DMS53 (cell line): Measurements from ENCODE around the gene TNRC18.
"Not testable (repeated sequence)": the region's sequence is repeated elsewhere in the genome, so short reads cannot be mapped to it uniquely, and the experiment has no call there.

Experiments used
- DNase-seq: peaks from one replicate; lab custom pipeline; 2025; lab: John Stamatoyannopoulos, UW

TNRC18 gene

DNA sequence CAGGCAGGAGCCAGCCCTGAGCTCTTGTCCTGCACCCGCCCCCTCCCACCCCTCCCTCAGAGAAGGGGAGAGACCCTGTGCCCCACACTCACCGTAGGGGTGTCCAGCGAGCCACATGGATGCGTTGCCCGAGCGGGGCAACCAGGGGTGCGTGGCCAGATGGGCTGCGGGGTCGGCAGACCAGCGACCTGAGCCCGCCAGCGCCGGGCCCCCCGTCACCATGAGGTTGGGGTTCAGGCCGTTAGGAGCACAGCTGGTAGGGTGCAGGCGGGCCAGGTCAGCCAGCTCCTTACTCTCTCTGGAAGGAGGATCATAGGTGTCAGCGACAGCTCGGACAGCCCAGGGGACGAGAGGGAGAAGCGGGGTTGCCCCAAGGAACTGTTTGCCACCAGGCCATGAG lies 46.4 kb downstream of the TNRC18 start:
- no peak for DNase-seq

DNA sequence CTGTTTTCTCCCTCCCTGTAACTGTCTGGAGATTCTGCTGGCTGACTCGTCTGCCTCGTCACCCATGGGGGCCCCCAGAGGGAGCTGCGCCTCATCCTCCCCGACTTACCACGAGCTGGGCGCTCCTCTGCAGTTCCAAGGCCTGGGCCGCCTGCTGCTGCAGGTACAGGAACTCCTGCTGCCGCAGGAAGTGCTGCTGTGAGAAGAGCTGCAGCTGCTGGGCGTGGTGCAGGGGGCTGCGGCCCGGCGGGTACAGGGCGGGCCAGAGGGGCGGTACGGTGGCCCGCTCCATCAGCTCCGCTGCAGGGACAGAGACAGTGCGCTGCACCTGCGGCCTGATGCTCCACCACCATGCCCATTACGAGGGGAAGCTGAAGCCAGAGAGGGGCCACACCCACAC lies 47.7 kb downstream of the TNRC18 start:
- DNase-seq, result no peak

DNA sequence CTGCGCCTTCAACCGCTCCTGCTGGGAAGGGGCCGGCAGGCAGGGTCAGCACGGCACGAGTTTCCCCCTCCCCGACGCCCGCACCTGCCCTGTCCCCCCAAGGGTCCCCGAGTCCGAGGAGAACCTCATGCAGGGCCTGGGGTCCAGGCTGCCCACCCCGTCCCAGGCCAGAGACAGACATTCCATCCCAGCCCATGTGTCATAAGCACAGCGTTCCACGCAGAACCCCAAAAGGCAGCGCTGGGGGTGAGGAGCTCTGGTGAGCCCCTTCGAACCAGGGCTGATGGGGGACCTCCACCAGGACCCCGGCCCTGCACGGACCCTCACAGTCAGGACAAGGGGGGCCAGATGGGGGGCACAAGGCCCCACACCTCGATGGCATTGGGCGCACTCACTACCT lies 49.2 kb downstream of the TNRC18 start:
- DNase-seq, result no peak

DNA sequence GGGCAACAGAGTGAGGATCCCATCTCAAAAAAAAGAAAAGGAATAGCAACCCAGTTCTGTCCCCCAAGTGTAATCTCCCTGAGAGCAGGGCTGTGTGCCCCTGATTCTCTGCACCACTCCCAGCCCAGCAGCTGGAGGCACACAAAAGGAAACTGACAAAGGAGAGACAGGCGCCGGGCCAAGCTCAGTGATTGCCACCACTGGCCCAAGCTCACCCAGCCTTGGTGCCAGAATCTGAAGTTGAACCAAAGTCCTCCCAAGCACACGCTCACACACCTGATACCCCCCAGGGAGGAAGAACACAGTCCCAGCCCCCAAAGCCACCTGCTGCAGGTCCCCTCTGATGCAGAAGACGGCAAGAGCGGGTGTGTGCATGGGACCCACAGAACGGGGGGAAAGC lies 50.3 kb downstream of the TNRC18 start:
- DNase-seq, result no peak

DNA sequence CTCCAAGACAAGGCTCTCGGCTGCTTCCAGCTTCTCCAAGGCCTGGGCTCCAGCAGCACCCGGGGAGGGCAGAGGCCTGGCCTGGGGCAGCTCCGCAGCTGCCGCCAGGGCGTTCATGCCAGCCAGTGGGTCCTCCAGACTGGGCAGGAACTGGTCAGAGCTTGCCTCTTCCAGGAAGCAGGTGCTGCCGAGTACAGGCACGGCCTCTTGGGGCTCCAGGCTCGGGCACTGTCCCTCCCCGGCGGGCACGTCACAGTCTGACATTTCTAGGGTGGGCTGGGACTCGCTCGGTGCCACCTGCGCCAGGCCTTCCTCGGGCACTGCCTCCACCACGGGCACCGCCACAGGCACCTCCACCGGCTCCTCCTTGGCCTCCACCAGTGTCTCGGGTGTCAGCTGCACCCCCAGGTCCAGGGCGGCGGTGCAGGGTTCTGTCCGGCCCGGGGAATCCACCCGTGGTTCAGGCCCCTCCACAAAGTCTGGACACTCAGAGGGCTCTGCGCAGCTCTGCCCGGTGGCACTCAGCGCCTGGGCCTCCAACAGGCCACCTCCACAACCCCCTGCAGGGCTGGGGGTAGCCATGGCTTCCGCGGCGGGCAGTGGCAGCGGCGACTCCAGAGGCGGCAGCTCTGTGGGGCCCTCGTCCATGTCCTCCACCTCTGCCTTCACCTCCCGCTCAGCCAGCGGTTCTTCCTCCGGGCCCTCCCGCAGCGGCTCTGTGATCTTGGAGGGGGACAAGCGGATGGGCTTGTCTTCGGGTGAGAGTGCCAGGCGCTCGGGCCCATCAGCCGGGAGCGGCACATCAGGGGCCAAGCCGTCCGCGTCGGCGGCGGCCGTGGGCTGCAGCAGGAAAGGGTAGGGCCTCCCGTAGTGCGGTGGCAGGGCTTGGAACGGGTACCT lies 52.9 kb downstream of the TNRC18 start:
- no peak for DNase-seq

DNA sequence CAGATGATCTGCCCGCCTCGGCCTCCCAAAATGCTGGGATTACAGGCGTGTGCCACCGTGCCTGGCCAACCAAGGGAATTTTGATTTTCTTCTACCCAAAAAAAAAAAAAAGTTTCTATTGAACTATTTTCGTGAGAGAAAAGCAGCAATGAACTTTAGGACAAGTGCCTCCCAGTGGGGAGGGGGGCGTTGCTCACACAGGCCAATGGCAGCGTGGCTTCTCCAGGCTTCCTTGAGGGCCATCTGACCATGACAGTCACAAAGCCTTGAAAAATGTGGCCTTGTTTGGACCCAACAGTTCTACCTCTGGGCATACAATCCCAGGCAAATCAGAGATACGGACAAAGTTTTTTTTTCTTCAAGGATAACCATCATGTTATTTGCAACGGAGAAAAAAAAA lies 56.0 kb downstream of the TNRC18 start:
- no peak for DNase-seq

DNA sequence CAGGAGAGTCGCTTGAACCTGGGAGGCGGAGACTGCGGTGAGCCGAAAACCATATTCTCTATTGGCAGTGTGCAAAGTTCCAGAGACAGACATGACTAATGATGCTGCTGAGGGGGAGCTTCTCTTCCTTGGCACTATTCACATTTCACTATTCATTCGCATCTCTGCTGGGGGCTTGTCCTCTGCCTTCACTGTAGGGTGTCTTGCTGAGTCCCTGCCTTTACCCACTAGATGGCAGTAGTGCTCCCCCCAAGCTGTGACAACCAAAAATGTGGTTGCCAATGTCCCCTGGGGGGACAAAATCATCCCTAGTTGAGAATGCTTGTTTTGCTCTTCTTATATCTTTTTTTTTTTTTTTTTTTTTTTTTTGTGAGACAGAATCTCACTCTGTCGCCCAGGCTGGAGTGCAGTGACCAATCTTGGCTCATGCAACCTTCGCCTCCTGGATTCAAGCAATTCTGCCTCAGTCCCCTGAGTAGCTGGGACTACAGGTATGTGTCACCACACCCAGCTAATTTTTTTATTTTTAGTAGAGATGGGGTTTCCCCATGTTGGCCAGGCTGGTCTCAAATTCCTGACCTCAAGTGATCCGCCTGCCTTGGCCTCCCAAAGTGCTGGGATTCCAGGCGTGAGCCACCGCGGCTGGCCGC lies 57.5 kb downstream of the TNRC18 start:
- peak; percentile 82 for DNase-seq

DNA sequence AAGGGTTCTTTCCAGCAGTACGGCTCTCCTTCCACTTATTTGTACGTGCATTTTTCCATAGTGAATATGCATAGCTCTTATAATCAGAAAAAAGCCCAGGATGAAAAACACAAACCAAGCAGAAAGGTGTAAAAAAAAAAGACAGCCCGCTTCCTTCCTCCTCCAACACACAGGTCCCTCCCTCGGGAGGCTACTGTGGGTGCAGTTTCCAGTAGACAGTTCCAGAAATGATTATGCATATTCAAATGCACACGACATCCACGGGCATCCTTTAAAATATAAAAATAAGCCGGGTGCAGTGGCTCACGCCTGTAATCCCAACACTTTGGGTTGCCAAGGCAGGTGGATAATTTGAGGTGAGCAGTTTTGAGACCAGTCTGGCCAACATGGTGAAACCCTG lies 59.9 kb downstream of the TNRC18 start:
- no peak for DNase-seq

DNA sequence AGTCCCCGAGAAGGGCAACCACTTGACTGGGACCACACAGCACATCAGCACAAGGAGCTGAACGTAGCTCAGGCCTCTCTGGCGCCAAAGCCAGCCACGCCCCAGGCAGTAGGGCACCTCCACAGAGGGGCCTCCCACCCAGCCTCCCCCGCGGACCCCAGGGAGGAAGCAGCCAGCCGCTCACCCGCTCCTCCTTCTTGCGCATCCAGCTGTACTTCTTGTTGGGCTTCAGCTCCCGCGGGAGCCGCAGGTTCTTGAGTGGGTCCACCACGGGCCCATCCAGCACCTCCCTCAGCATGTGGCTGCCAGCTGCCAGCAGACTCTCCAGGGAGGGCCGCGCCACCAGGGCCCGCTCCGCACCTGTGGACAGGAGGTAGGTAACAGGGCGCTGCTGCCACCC lies 61.2 kb downstream of the TNRC18 start:
- DNase-seq, result no peak

DNA sequence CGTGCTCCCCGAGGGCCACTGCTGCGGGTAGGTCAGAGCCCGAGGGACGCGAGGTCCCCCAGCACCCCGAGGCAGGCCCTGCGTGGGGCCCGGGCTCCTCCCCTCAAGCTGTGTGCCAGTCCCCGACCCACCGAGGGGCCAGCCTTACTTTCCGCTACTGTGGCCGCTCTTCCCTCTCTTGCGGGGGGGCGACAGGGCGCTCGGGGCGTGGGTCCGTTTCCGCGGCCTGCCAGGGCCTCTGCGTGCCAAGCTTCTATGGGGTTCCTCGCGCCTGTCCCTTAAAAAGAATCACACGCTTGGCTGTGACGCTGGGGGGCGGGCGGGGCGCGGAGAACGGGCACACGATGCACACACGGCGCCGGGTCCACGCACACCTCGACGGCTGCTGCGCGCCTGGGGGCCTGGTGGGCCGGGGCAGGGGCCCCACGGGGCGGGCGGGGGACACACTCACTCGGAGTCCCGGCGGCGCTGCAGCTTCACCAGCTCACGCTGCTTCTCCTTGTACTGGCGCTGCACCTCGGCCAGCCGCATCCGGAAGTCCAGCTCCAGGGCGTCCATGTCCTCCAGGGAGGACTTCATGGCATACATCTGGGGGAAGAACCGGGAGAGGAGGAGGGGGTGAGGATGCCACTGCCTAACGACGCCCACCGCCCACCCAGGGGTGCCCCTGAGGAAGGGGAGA lies 62.0 kb downstream of the TNRC18 start:
- DNase-seq, result no peak

DNA sequence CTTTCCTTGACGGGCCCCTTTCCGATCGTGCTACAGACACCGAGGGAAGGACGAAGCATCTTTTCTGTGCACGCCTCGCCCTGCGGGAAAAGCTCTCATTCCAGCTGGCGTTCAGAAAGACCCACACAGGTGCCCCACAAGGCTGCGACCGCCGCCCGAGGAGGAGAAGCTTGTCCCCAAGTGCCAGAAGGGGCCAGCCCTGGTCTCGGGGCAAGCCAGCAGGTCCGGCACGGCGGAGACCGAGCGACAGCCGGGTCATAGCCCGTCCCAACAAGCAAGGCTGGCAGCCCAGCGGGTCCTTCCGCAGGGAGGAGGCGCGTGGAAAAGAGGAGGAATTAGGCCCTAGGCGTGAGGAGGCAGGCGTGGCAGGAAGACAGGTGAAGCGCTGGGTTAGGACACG lies 62.7 kb downstream of the TNRC18 start:
- DNase-seq, result no peak

DNA sequence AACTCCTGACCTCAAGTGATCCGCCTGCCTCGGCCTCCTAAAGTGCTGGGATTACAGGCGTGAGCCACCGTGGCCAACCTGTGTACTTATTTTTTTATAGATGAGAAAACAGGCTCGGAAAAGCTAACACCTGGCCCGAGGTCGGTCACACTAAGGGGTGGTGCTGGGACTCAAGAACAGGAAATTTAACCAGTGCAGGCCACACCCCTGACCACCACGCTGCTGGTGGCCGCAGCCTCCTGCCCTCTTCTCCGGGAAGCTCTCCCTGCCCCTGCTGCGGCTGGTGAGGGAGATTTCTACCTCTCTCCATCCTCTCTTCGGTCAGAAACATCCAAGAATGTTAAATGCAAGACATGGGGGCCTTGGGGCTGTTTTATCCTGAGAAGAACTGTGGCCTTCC lies 63.2 kb downstream of the TNRC18 start:
- no peak for DNase-seq

DNA sequence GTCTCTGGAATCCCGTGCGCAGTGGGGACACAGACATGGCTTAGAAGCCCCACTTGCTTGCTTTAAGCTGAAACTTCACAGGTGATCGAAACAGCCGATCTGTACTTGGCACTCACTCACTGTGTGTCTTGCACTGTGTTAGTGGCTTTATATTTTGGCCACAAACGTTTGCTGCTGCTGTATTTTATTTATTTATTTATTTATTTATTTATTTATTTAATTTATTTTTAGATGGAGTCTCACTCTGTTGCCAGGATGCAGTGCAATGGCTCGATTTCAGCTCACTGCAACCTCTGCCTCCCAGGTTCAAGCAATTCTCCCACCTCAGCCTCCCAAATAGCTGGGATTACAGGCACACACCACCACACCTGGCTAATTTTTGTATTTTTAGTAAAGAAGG lies 63.6 kb downstream of the TNRC18 start:
- not testable (repeated sequence) for DNase-seq

DNA sequence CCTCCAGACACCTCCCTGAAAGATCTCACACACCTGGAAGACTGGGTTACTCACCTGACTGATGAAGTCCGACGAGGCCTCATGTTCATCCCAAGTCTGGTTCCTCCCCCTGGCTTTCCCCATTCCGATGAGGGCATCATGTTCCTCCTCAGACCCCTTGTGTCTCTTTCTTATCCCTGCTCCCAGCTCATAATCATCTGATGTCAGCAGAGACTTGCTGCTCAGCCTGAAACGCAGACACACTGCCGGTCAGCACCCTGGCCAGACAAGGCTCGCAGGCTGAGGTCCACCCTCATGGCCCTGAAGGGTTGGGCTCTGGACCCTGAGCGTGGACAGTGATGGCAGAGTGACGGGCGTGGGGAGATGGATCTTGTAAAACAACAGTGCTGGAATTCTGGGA lies 64.3 kb downstream of the TNRC18 start:
- no peak for DNase-seq

DNA sequence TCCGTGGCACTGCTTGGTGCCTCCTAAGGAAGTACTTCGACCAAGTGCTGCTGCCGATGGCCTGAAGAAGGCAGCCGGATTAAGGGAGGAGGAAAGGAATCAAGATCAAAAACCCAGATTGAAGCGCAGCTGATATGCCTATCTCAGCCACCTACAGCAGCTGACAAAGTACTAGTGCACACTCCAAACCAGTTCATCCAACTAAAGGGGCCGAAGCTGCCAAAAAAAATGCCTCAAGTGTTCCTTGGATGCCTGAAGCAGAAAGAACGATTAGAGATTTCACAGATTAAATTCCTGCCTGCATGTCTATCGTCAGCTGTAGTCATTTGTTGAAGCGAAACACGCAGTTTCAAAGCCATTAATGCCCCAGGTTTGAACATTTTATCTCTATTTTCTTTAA lies 65.7 kb downstream of the TNRC18 start:
- no peak for DNase-seq

DNA sequence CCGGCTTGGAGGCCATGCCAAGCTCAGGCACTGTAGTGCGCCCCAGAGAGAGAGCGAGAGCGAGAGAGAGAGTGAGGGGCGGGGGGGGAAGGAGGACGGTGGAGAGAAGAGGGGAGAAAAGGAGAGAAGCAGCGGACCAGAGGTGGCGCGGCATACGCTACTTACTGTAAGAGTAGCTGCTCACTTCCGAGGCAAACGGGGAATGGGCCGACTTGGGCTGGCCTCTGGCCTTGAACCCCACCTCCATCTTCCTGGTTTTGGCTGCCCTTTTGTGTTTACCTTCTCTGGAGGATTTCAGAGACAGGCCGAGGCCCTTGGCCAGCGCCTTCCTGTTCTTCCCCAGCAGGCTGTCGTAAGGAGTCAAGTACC lies 66.9 kb downstream of the TNRC18 start:
- DNase-seq, result no peak

DNA sequence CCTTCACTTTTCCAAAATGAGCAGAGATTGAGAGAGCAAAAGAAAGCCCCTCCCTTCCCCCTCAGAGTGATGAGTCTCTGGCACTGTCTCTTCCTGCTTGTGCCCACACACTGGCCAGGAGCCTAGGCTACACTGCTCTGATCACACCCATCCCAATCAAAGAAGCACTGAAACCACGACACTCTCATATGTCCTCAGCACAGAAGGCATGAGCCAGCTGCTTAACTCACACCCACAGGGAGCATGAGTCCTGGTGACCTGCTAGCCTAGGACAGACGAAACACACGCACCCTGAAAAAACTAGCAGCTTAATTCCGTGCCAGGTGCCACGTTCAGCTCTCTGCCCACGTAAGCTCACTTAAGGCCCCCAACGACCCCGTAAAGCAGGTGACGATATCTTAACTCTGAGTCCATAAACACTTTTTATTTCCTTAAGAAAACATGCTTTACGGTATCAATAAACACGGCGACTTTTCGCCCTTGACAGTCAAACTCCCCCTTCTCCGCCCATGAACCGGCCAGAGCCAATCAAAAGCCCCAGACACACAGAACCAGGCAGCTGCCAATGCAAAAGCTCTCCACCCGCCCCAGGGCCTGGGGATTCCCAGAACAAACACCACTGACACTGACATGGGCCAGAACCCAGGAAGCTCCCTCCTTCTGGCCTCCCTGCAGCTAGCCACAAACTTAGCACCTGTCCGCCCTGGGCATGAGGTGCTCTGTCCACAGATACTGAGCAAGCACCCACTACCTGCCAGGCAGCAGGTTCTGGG lies 69.0 kb downstream of the TNRC18 start:
- no peak for DNase-seq

DNA sequence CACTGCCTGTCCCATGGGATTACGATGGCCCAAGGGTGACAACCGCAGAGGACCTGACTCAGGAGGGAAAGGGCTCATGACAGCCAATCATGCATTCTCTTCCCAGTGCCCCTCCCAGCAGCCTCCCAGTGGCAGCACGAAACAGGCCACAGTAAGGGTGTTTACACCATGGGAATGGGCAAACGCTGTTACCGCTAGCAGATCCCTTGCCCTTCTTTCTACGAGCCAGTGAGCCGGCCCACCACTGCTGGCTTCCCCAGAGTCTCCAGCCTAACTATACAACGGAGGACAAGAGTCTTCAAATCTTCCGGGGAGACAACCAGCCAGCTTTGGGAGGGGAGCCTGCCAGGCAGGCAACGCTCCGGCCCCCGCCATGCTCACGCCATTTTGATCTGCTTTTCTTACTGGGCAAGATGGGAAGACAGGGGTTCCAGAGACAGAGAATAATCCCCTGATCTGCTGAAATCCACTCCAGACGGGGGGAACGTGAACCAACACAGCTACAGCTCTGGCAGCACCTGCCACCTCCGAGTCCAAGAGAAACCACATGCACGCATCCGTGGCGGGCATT lies 71.1 kb downstream of the TNRC18 start:
- DNase-seq, result no peak

DNA sequence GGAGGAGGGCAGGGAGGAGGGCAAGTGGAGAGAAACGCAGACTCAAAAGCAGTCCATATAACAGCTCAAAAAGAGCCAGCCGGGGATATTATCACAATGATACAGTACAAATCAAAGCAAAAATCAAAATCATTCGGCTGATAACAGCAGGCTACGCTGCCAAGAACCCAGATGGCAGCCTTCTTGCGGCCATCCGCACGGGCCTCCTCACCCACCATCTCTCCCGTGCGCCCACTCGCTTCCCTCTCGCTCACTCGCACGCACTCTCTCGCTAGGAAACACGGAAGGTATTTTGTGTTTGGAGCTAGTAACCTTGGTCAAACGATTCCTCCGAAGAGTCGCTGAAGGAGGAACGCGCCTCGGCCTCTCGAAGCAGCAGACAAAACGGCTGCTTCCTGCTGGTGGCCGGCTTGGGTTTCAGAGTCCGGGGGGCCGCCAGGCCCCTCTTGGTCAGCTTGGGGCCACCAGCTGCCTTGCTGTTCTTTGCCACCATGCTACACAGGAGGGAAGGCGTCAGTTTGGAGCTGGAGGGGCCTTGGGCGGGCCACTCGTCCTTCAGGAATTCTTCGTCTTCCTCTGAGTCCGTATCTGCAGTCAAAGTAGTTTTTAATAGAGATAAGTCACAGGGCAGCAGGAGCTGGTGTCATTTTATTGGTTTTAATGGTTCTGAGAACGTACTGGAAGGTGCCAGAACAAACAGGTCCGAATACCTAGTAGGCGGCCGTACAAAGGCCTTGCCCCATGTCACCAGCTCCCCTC lies 71.9 kb downstream of the TNRC18 start:
- DNase-seq, result no peak

DNA sequence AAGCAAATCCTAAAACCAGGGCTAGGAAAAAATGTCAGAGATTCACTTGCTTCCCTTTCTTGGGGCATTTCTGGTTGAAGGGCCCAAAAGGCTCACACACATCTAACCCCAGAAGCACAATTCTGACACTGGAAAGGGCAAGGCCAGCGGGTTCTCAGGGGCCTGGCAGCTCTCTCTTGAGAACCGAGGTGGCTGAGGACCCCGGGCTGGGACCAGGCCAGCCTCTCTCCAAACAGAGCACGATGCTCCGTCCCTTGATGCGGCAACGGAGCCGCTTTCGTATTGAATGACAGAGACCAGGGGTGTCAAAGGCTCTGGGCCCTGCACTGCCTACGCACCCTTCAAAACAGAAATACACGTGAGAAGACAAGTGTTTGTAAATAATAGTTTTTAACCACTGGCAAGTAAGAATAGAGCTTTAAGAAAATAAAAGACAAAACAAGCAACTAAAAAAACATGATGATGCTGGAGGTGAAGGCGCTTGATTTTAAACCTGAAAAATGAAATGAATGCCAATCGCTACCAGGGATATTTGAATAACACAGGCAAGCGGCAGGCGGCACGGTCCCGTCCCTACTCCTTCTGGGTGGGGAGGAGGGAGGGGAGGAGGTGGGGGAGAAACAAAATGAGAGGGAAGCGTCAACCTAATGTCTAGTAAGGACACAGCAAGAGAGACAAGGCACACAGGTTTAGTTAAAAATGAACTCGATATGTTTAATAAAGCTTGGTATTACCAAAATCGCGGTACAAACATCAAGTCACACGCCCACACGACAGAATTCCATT lies 72.8 kb downstream of the TNRC18 start:
- no peak for DNase-seq

DNA sequence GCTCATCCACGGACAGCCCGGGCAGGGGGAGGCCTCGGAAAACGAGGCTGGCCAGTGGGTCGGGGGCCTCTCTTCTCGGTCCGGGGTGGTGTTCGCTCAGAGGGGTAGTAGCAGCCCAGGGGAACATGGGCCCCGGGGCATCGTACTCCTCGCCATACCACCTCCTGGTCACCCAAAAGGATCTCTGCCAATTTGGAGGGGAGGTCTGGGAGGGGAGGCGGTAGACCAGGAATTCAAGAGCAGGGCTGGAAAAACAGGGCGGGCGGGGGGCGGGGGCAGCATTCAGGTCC lies 73.5 kb downstream of the TNRC18 start:
- no peak for DNase-seq
